Measurements from ENCODE around the gene KCNQ1.

DNA sequence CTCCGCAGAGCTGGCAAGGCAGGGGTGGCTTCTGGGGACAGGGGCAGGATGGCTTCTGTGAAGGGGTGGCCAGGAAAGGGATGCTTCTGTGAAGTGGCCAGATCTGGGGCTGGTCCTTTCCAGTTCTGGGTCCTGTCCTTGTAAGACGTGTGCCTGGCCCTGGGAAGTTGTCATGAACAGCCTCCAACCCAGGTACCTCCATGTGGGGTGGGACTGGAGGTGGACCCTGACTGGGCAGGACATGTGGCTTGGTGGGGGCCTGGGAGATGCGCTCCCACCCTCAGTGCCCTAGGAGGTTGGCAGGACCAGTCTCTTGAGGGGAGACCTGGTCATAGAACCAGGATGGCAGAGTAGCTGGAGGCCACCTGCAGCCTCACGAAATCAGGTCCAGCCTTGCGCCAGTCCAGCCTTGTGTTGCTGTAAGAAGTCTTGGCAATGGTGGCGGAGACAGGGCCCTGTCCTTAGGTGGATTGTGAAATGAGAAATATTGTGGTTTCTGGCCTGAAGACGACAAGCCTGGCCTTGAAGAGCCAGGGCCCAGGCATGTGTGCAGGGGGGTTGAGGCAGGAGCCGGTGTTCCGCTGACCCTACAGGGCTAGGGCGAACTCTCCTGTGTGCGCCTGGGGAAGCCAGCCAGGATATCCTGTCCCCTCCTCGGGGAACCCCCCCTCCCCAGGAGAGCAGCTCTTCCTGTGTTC lies 2.6 kb downstream of the KCNQ1 start:
- TF ChIP-seq POLR2AphosphoS5 (IDR thresholded peaks at IDR 0.05) (no peak), EZH2 (IDR thresholded peaks at IDR 0.05; ENCODE audit: borderline replicate concordance, insufficient read depth, low read length, poor library complexity, severe bottlenecking) (no peak), MXI1 (conservative IDR thresholded peaks at IDR 0.05; ENCODE audit: poor library complexity, severe bottlenecking) (no peak)
- TF ChIP-seq, protein P1, sequence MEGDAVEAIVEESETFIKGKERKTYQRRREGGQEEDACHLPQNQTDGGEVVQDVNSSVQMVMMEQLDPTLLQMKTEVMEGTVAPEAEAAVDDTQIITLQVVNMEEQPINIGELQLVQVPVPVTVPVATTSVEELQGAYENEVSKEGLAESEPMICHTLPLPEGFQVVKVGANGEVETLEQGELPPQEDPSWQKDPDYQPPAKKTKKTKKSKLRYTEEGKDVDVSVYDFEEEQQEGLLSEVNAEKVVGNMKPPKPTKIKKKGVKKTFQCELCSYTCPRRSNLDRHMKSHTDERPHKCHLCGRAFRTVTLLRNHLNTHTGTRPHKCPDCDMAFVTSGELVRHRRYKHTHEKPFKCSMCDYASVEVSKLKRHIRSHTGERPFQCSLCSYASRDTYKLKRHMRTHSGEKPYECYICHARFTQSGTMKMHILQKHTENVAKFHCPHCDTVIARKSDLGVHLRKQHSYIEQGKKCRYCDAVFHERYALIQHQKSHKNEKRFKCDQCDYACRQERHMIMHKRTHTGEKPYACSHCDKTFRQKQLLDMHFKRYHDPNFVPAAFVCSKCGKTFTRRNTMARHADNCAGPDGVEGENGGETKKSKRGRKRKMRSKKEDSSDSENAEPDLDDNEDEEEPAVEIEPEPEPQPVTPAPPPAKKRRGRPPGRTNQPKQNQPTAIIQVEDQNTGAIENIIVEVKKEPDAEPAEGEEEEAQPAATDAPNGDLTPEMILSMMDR (IDR thresholded peaks at IDR 0.05; ENCODE audit: poor library complexity, severe bottlenecking) = no peak

Measured in neural cell (in vitro differentiated cells).